Smooth muscle cell of the pulmonary artery (primary cell): Measurements from ENCODE around the gene ZNF467. TPM values are rescaled to one million over a fixed set of nuclear protein-coding genes. Genes with fewer than 3 reads are reported as not detected.

Experiments used
- total RNA-seq: library from RNA; depleted of rRNA; stranded (reverse); fragments of >200 nt; gene quantifications from 2 replicates; pipeline ENCODE4 v1.2.3, GENCODE V29; 2014

ZNF467 gene
- 0.85 and 1.6 TPM in 2 replicates for total RNA-seq

GRCh38 chr7:149773446-149774236 lies at the start of gene ZNF467:
Gene ZNF467, minus strand, starts transcription at chr7:149773588. Its CDS starts 2,556 bp downstream, at chr7:149771032.

Other genes starting within 250 kb of the ZNF467 start
- gene ZNF862, start 64.8 kb upstream of the ZNF467 start, total RNA-seq = 13.7 and 21.3 TPM in 2 replicates
- gene ATP6V0E2, start 100.4 kb upstream of the ZNF467 start, total RNA-seq = 18.1 and 22.6 TPM in 2 replicates